H1 (cell line): Measurements from ENCODE around the gene ZNF501. TPM values are rescaled to one million over a fixed set of nuclear protein-coding genes. Genes with fewer than 3 reads are reported as not detected.

Experiments
- TEAD4 ChIP-seq: IDR thresholded peaks from 2 replicates; pipeline ENCODE4 v1.6.1; 2012; ENCODE audit warnings: low read depth, low read length, inconsistent platforms, mixed read lengths
- polyA plus RNA-seq, 7 experiments: library from polyadenylated mRNA; depleted of rRNA in 3 of 7; stranded (reverse) in 5 of 7; unstranded in 2 of 7; fragments of >200 nt in 5 of 7; fragments of 200-250 nt in 2 of 7; gene quantifications; 1 replicate in 5 of 7; 2 replicates in 1 of 7; 4 replicates in 1 of 7; pipeline versions ENCODE4 v1.2.1 to v1.2.3, GENCODE V29; 2011 to 2013; ENCODE audit warnings: missing spikeins in 2 of 7, mixed read lengths in 2 of 7
- total RNA-seq: library from RNA; stranded (reverse); fragmentation: NEBNext Ultra II Directional; extraction: Animal tissue kit (Norgen Biotek cat#: 25700); gene quantifications from 2 replicates; pipeline ENCODE4 v1.2.1, GENCODE V29; 2021

ZNF501 gene
- total and polyA plus RNA-seq, 2 of the 8 experiments (the other 6 are each of a cell fraction or from before 2014, with no cell fraction given): 1.6 to 5.3 TPM

- peak; percentile 77 for TF ChIP-seq TEAD4
Observed at GRCh38 chr3:44761424-44762169, 32.2 kb downstream of the ZNF501 start, which contains the start of the genes KIAA1143 and KIF15 (continued).
